GM19099 (cell line): Measurements from ENCODE around the gene CCDC93.

Experiments
- POLR2A ChIP-seq: IDR thresholded peaks from 3 replicates; pipeline ENCODE4 v1.6.1; 2011; ENCODE audit warnings: low read depth; ENCODE audit not compliant: insufficient read length; ENCODE audit errors: extremely low read depth

Gene CCDC93

DNA sequence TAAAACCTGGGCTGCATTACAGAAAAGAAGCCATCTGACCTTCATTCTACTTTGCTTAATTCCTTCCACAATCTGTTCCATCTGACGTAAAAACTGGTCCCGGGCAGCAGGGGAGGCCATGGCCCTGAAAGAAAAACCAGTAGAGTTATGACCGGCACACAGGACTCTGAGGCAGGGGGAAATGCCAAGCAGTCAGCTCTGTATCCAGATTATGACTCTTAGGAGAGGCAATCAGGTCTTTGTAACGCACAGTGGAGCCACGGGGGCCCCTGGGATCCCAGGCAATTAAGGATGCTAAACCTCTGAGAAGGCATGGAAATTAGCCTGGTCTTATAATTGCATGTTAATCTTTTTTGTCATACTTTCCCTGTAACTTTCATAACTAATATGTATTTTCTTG lies 78.4 kb downstream of the CCDC93 start:
- no peak for TF ChIP-seq POLR2A

DNA sequence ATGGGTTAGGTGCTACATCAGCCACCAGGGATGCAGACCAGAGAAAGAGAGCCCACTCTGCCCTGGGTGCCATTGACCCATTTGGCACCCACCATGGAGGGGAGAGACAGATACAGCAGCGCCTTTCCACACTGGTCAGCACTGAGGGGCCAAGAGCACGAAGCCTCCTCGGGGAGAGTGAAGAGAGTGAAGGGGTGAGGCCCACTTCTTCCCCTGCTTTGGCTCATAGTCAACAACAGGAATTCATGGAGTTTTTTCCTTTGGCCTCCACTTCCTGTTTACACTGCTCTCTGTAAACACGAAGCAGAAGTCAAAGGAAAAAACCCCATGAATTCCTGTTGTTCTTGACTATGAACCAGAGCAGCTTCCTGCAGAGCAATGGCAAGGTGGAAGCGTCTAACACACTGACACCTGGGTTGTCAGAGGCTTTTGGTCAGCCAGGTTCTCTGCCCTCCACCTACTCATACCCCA lies 80.0 kb downstream of the CCDC93 start:
- TF ChIP-seq POLR2A, result no peak

DNA sequence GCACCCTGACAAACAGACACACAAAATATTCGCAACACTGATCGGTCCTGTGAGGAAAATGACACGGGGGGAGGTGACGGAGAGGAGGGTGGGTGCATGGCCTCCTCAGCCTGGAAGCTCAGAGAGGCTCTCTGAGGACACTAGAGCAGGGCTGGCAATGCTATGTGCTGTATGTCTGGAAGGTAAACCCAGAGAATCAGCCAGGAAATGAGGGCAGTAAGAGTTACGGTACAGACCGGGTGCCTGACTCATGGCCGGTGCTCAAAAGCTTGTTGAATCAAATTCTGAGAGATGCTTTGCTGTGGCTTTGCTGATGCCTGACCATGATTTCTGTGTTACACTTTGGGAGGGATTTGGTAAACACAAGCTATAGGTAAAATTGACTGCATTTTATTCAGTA lies 81.9 kb downstream of the CCDC93 start:
- TF ChIP-seq POLR2A, result no peak

DNA sequence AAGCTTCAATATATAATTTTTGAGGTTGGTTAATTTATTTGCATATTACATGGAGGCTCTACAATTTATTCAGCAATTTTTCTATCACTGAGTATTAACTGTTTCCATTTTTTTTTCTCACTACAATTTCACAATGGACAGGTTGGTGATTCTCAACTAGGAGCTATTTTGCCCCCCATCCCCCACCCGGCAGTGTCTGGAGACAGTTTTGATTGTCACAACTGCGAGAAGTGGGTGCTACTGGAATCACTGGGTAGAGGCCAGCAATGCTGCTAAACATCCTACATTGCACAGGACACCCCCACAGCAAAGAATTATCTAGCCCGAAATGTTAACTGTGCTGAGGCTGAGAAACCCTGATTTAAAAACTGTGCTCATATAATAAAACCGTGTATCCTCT lies 82.6 kb downstream of the CCDC93 start:
- TF ChIP-seq POLR2A, result no peak

DNA sequence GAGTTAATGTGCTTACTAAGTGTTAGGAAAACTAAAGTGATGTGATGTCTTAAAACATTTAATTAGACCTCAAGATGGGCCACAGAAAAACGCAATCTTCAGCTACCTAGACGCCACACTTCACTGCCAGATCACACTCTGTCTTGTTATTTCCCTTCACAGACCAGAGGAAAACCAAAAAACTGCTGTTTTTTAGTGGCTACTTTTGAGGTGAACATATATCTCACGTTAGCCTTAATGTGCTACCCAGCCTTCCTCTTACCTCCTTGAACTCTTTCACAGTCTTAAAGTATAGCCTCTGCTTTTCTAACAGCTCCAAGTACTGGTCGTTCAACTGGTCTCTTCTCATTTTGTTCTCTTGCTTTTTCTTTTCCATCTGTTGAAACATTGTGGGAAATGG lies 83.1 kb downstream of the CCDC93 start:
- TF ChIP-seq POLR2A, result no peak

DNA sequence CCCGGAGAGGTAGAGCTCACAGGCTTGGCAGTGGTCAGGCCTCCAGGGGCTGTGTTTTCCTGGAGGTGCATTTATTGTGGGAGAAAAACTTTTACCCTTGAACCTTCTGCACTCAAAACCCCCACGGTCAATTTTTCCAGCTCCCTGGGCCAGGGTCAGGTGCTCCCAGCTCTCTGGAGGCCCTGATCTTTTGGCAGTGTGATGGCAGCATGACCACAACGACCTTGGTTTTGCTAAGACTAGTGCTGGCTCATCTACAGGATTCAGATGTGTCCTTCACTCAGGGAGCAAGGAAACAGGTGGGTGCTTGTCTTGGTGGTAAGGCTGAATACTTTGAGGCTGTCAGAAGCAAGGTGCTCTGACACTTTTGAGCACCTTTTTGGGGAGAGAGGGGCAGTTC lies 92.3 kb downstream of the CCDC93 start:
- no peak for TF ChIP-seq POLR2A

DNA sequence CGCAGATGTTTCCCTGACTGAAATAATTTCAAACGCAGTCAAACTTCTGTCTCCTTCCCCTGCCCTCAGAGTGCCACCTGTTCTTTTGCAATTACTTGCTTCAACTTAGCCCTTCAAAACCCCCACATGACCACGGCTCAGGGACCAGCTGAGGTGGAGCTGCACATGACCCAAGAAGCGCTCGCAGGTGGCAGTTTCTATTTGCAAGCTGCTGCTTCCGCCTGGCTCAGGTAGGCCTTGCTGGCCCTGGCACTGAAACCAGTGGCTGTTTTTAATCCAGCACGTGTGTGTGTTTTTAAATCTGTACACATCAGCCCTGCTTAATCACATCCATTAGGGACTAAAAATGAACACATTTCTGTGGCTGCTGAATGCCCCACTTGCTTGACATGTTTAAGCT lies 95.3 kb downstream of the CCDC93 start:
- TF ChIP-seq POLR2A, result no peak

DNA sequence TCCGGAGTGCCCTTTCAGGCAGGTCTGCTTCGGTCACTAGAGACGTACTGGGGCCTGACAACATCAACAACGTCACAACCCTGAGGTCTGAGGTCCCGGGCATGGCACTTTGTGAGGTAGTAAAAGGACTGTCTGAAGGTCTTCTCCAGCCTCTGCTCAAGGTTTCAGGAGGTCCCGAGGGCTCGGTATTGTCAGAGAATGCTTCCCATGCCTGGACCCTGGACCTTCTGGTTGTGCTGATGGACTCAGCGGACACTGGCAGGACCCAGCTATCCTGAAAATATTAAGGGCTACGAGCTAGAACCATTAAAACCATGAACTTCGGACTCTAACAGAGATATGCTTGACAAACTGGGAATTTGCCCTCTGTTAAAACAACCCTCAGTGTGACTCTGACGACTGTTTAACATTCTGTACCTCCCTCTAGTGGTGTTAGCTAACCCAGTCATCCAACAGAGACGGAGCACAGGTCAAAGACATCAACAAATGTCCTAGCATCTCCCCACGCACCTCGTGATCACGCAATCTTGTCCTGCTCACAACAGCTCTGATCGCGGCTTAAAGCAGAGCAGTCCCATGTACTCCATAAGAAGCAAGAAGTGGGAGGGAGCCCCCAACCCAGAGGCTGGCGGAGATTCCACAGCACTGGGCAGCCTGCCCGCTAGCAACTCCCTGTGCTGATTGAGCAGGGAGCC lies 96.5 kb downstream of the CCDC93 start:
- TF ChIP-seq POLR2A, result no peak

DNA sequence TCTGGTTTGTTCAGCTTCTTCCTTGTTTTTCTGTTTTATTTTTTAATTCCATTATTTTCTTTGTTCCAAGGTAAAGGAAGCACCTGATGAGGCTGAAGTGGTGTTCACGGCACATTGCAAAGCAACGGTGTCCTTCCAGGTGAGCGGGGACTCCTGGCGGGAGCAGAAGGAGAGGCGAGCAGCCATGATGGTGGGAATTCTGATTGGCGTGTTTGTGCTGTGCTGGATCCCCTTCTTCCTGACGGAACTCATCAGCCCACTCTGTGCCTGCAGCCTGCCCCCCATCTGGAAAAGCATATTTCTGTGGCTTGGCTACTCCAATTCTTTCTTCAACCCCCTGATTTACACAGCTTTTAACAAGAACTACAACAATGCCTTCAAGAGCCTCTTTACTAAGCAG lies 110.9 kb downstream of the CCDC93 start:
- TF ChIP-seq POLR2A, result no peak

DNA sequence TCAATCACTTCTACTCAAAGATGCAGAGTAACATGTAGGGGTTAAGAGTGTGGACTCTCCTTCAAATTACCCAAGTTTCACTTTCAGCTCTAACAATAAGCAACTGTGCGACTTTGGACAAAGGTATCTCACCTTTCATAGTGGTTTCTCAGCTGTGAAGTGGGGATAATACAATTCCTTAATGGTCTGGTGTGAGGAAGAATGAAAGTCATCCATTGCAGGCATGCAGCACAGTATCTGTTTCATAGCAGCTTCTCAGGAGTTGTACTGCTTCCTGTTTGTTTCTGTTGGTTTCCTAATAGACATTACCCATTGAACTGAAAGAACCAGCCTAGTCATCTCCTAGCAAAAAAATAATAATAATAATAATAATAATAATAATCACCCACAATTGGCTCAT lies 125.0 kb downstream of the CCDC93 start:
- TF ChIP-seq POLR2A, result no peak

DNA sequence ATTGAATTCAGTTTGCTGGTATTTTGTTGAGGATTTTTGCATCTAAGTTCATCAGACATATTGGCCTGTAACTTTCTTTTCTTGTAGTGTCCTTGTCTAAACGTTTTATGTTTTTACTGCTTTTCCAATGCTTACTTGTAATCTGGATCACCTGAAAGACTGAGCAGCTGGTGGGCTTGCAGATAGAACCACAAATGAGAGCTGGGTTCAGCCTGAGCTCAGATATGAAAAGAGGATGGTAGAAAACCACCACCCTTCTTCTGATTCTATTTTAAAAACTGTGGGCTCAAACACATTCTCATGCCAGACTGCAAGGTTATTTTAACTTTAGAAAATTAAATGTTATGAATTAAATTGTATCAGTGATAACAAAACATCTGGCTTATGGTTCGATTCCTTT lies 128.6 kb downstream of the CCDC93 start:
- no peak for TF ChIP-seq POLR2A

DNA sequence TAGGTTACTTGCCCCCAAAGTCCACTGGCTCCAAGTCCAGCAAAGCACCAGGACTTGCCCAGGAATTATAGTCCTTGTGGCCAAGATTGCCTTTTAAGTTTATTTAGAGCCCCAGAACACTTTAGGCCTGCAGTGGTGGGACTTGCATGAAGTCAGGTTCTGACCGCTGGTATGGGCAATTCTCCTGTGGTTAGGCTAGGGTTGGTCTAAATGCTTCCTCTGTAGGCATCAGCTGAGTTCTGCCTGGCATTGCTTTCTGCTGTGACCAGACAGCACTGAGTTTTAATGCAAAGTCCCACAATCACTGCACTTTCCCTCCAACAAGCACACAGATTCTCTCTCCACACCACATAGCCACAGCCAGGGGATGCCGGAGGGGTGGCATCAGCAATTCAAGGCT lies 134.9 kb downstream of the CCDC93 start:
- TF ChIP-seq POLR2A, result no peak

DNA sequence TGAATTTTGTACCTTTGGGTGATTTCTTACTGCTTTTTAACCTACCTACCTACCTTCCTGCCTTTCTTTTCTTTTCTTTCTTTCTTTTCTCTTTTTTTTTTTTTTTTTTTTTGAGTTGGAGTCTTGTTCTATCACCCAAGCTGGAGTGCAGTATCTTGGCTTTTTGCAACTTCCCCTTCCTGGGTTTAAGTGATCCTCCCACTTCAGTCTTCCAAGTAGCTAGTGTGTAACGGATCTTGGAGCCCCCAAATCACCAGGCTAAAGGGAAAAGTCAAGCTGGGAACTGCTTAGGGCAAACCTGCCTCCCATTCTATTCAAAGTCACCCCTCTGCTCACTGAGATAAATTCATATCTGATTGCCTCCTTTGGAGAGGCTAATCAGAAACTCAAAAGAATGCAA lies 138.1 kb downstream of the CCDC93 start:
- no peak for TF ChIP-seq POLR2A
